ENCODE results near the gene CRABP2. TPM values are rescaled to one million over a fixed set of nuclear protein-coding genes. Genes with fewer than 3 reads are reported as not detected.

Gene CRABP2
- total and polyA plus RNA-seq, 2 experiments from 2014 or later: 45.9 to 137 TPM

- H2AFZ ChIP-seq: no peak overlapping the region
Measured at GRCh38 chr1:156660752-156661112, 44.7 kb downstream of the CRABP2 start.

More at GRCh38 chr1:156660752-156661112, 44.7 kb downstream of the CRABP2 start:
- H3K27me3 Mint-ChIP-seq (ENCODE audit: insufficient read depth, low read depth, poor library complexity): peaks cover 43% of the 10 kb centered on the region
- no peaks in the 10 kb centered on the region for H3K79me2 ChIP-seq (replicated peaks; ENCODE audit: insufficient read depth)
- peaks cover 24% of the 10 kb centered on the region; the same call in 1 of the 2 replicates for H3F3A ChIP-seq (replicated peaks; ENCODE audit: low read depth)
- H4K20me1 ChIP-seq (replicated peaks; ENCODE audit: insufficient read depth): no peaks in the 10 kb centered on the region
- 0 out of 2 replicates have a peak overlapping the region, but pooled peaks have one; percentile 9 for H3K4me3 ChIP-seq
- H3K4me1 Mint-ChIP-seq: peaks cover 72% of the 10 kb centered on the region
- peak overlapping the region; percentile 81; the same call in 1 of the 2 replicates for H3K27ac ChIP-seq (ENCODE audit: low read depth)
- H3K4me2 ChIP-seq: peak overlapping the region; percentile 74
- H3K4me3 Mint-ChIP-seq: peak overlapping the region; percentile 31; the same call in 1 of the 3 replicates
- no peaks in the 10 kb centered on the region for H3K36me3 ChIP-seq (ENCODE audit: insufficient read depth)
- H3K27ac Mint-ChIP-seq: peak overlapping the region; percentile 81
- H3K36me3 Mint-ChIP-seq (ENCODE audit: low read depth): peaks cover 2% of the 10 kb centered on the region; the same call in 1 of the 3 replicates
- peaks cover 41% of the 10 kb centered on the region for H3K27me3 ChIP-seq (ENCODE audit: insufficient read depth)
- H3K4me1 ChIP-seq (ENCODE audit: insufficient read depth): peaks cover 72% of the 10 kb centered on the region
- H3K9me2 ChIP-seq (ENCODE audit: insufficient read depth): no peaks in the 10 kb centered on the region
- TF ChIP-seq ZNF331 (CRISPR knock-in tag; IDR thresholded peaks at IDR 0.05; ENCODE audit: low read depth) (no peak), ZNF462 (CRISPR knock-in tag; IDR thresholded peaks at IDR 0.05) (no peak), EZH2phosphoT487 (IDR thresholded peaks at IDR 0.05; ENCODE audit: unreplicated experiment) (no peak), POLR2AphosphoS5 (IDR thresholded peaks at IDR 0.05; ENCODE audit: low read depth) (no peak), REST (IDR thresholded peaks at IDR 0.05; ENCODE audit: unreplicated experiment) (no peak), JUNB (IDR thresholded peaks at IDR 0.05; ENCODE audit: unreplicated experiment) (no peak), STAT1 (IDR thresholded peaks at IDR 0.05; ENCODE audit: unreplicated experiment) (no peak), NANOG (IDR thresholded peaks at IDR 0.05; ENCODE audit: borderline replicate concordance) (no peak), EZH2 (IDR thresholded peaks at IDR 0.05; ENCODE audit: low read depth, unreplicated experiment) (no peak), CREB1 (CRISPR knock-in tag; IDR thresholded peaks at IDR 0.05; ENCODE audit: low read depth) (no peak), CTCF (conservative IDR thresholded peaks at IDR 0.05; ENCODE audit: low read depth in 2 of 2) (no peak), ZNF114 (CRISPR knock-in tag; IDR thresholded peaks at IDR 0.05) (no peak), ETS1 (IDR thresholded peaks at IDR 0.05) (no peak)
- no peak for DNase-seq (ENCODE audit: low spot score)
- H3K9me3 Mint-ChIP-seq: no peaks in the 10 kb centered on the region; the same call in 1 of the 3 replicates
- no peak for ATAC-seq
